ENCODE results near the gene CLIP2.

The CLIP2 gene

GRCh38 chr7:74449144-74449543 lies 159.9 kb downstream of the CLIP2 start:
- DNase-seq: no peak

- peak in 4 of 5 donors; percentile 23 to 65 (median 60) for DNase-seq
These were observed 160.7 kb downstream of the CLIP2 start for GRCh38 chr7:74449809-74450397.

GRCh38 chr7:74452748-74453321 lies 163.6 kb downstream of the CLIP2 start:
- peak in 1 of 5 donors; percentile 13 for DNase-seq

- DNase-seq: peak in 4 of 5 donors; percentile 28 to 53 (median 46)
These were observed 164.3 kb downstream of the CLIP2 start, which contains the start of gene GTF2IRD1 for GRCh38 chr7:74453322-74454011. Gene GTF2IRD1, plus strand, starts transcription at chr7:74453906. Its CDS starts 54,175 bp downstream, at chr7:74508081.

GRCh38 chr7:74454021-74454924 lies 165.1 kb downstream of the CLIP2 start:
- peak in 1 of 5 donors; percentile 8 for DNase-seq

- DNase-seq: no peak
These were observed 165.7 kb downstream of the CLIP2 start for GRCh38 chr7:74454925-74455288.

GRCh38 chr7:74455291-74455804 lies 166.1 kb downstream of the CLIP2 start:
- DNase-seq: no peak
